IMR-90 (cell line): Measurements from ENCODE around the gene LDB2. TPM values are rescaled to one million over a fixed set of nuclear protein-coding genes. Genes with fewer than 3 reads are reported as not detected.

Source experiments
- ATAC-seq: fragments of 200-7000 bp; cut with Tn5 transposase; 2 replicates; pipeline ENCODE4 v1.9.1; 2020; ENCODE audit warnings: low read depth, mild to moderate bottlenecking, moderate library complexity
- BruUV-seq: library from RNA; stranded (reverse); fragments of 400-500 nt; replicated peaks from 2 replicates; lab custom pipeline; 2021; lab: Mats Ljungman, UMichigan
- CTCF ChIA-PET: fragments of 300-600 bp; formaldehyde crosslinking; extraction: SDS; loops from one replicate; lab custom pipeline; 2021; ENCODE audit warnings: antibody characterized with exemption; lab: Yijun Ruan, JAX
- POLR2A ChIA-PET: fragments of 300-600 bp; sonication (Branson Sonifier 250); formaldehyde crosslinking; loops from one replicate; lab custom pipeline; 2022; ENCODE audit warnings: antibody characterized with exemption; ENCODE audit not compliant: unreplicated experiment; lab: Charles Lee
- DNase-seq: peaks from one replicate; pipeline ENCODE4 v3.0.0; 2013
- H2AFZ ChIP-seq: replicated peaks from 2 replicates; pipeline ENCODE3; 2013; ENCODE audit warnings: low read length, mild to moderate bottlenecking; ENCODE audit not compliant: poor library complexity
- H2AK5ac ChIP-seq: 2 replicates; pipeline ENCODE4 v1.6.1; 2013; ENCODE audit warnings: low read depth, low read length, inconsistent platforms
- H2AK9ac ChIP-seq: replicated peaks from 2 replicates; pipeline ENCODE3; 2013; ENCODE audit warnings: mild to moderate bottlenecking, low read depth, low read length, moderate library complexity; ENCODE audit not compliant: poor library complexity
- H2BK120ac ChIP-seq: 2 replicates; pipeline ENCODE4 v1.6.1; 2013; ENCODE audit warnings: low read depth, low read length, inconsistent platforms
- H2BK15ac ChIP-seq: 3 replicates; pipeline ENCODE4 v1.6.1; 2013; ENCODE audit warnings: low read depth, low read length, inconsistent platforms
- H2BK20ac ChIP-seq: 2 replicates; pipeline ENCODE4 v1.6.1; 2013; ENCODE audit warnings: low read depth, mild to moderate bottlenecking, inconsistent platforms, low read length, moderate library complexity
- H2BK5ac ChIP-seq: 2 replicates; pipeline ENCODE4 v1.6.1; 2013; ENCODE audit warnings: mild to moderate bottlenecking, low read depth, low read length, inconsistent platforms; ENCODE audit not compliant: poor library complexity, severe bottlenecking
- H3K14ac ChIP-seq: replicated peaks from 2 replicates; pipeline ENCODE4 v1.6.1; 2013; ENCODE audit warnings: low read depth, low read length, inconsistent platforms
- H3K18ac ChIP-seq: 2 replicates; pipeline ENCODE4 v1.6.1; 2013; ENCODE audit warnings: low read depth, low read length, control low read depth
- H3K23ac ChIP-seq: 2 replicates; pipeline ENCODE4 v1.6.1; 2013; ENCODE audit warnings: low read depth, low read length, inconsistent platforms
- H3K27ac ChIP-seq: 2 replicates; pipeline ENCODE4 v1.5.1; 2013; ENCODE audit warnings: mild to moderate bottlenecking, control low read depth, low read length; ENCODE audit not compliant: insufficient read depth
- H3K27me3 ChIP-seq: 2 replicates; pipeline ENCODE4 v1.6.1; 2013; ENCODE audit warnings: low read length; ENCODE audit not compliant: control insufficient read depth, insufficient read depth
- H3K36me3 ChIP-seq: 2 replicates; pipeline ENCODE4 v1.6.1; 2013; ENCODE audit warnings: low read length, mixed read lengths; ENCODE audit not compliant: control insufficient read depth, insufficient read depth
- H3K4ac ChIP-seq: 2 replicates; pipeline ENCODE4 v1.6.1; 2013; ENCODE audit warnings: low read depth, low read length, inconsistent platforms
- H3K4me1 ChIP-seq: 2 replicates; pipeline ENCODE4 v1.6.1; 2013; ENCODE audit warnings: low read length, mixed read lengths; ENCODE audit not compliant: control insufficient read depth, insufficient read depth
- H3K4me2 ChIP-seq: 2 replicates; pipeline ENCODE4 v1.6.1; 2013; ENCODE audit warnings: low read depth, mild to moderate bottlenecking, control low read depth, low read length, moderate library complexity
- H3K4me3 ChIP-seq: 2 replicates; pipeline ENCODE4 v1.5.1; 2013; ENCODE audit warnings: low read depth, mild to moderate bottlenecking, control low read depth, low read length, moderate library complexity; ENCODE audit not compliant: insufficient read depth
- H3K56ac ChIP-seq: 2 replicates; pipeline ENCODE4 v1.6.1; 2013; ENCODE audit warnings: low read length, inconsistent platforms; ENCODE audit not compliant: insufficient read depth; ENCODE audit errors: extremely low read depth
- H3K79me1 ChIP-seq, 2 experiments: 2 replicates each; pipeline ENCODE4 v1.6.1; 2013; ENCODE audit warnings: low read length in 2 of 2, inconsistent platforms in 1 of 2, low read depth in 1 of 2
- H3K9ac ChIP-seq: 2 replicates; pipeline ENCODE4 v1.6.1; 2013; ENCODE audit warnings: low read depth, low read length, control low read depth
- H3K9me1 ChIP-seq: 2 replicates; pipeline ENCODE4 v1.6.1; 2013; ENCODE audit warnings: low read length, inconsistent platforms; ENCODE audit not compliant: insufficient read depth
- H3K9me3 ChIP-seq: 2 replicates; pipeline ENCODE4 v1.6.1; 2013; ENCODE audit warnings: low read length; ENCODE audit not compliant: control insufficient read depth, insufficient read depth
- H4K20me1 ChIP-seq: 2 replicates; pipeline ENCODE4 v1.6.1; 2013; ENCODE audit warnings: low read length, inconsistent platforms; ENCODE audit not compliant: insufficient read depth
- H4K5ac ChIP-seq: 2 replicates; pipeline ENCODE4 v1.6.1; 2013; ENCODE audit warnings: mild to moderate bottlenecking, low read depth, low read length, control low read depth
- H4K8ac ChIP-seq, 2 experiments: 2 replicates each; pipeline ENCODE4 v1.6.1; 2013; ENCODE audit warnings: low read depth in 2 of 2, low read length in 2 of 2, control low read depth in 1 of 2, inconsistent platforms in 1 of 2
- H4K91ac ChIP-seq: 2 replicates; pipeline ENCODE4 v1.6.1; 2013; ENCODE audit warnings: low read depth, low read length, inconsistent platforms; ENCODE audit not compliant: insufficient read depth
- BHLHE40 ChIP-seq: fragments of 150-350 bp; IDR thresholded peaks from 2 replicates; pipeline ENCODE4 v1.6.1; 2016; ENCODE audit warnings: mild to moderate bottlenecking, low read depth, low read length
- CEBPB ChIP-seq: IDR thresholded peaks from 2 replicates; pipeline ENCODE4 v1.6.1; 2012; ENCODE audit warnings: low read depth, low read length, improper control_type of control experiment
- CHD1 ChIP-seq: IDR thresholded peaks from 2 replicates; pipeline ENCODE4 v1.6.1; 2012; ENCODE audit warnings: low read depth, low read length, improper control_type of control experiment
- FOS ChIP-seq: fragments of 150-350 bp; IDR thresholded peaks from 2 replicates; pipeline ENCODE4 v1.6.1; 2016; ENCODE audit warnings: low read depth, low read length
- MAFK ChIP-seq: IDR thresholded peaks from 2 replicates; pipeline ENCODE4 v1.6.1; 2012; ENCODE audit warnings: low read depth, low read length, improper control_type of control experiment
- MXI1 ChIP-seq: IDR thresholded peaks from 2 replicates; pipeline ENCODE4 v1.6.1; 2012; ENCODE audit warnings: low read depth, mild to moderate bottlenecking, low read length, moderate library complexity, borderline replicate concordance
- NFE2L2 ChIP-seq: fragments of 150-350 bp; IDR thresholded peaks from 2 replicates; pipeline ENCODE4 v1.6.1; 2016; ENCODE audit warnings: low read depth, mild to moderate bottlenecking, low read length
- POLR2A ChIP-seq: IDR thresholded peaks from 2 replicates; pipeline ENCODE4 v1.6.1; 2012; ENCODE audit warnings: mild to moderate bottlenecking, low read depth, low read length
- RAD21 ChIP-seq: IDR thresholded peaks from 2 replicates; pipeline ENCODE4 v1.6.1; 2012; ENCODE audit warnings: low read length, improper control_type of control experiment
- RCOR1 ChIP-seq: IDR thresholded peaks from 2 replicates; pipeline ENCODE4 v1.6.1; 2012; ENCODE audit warnings: mild to moderate bottlenecking, low read length, improper control_type of control experiment; ENCODE audit not compliant: insufficient replicate concordance
- RFX5 ChIP-seq: IDR thresholded peaks from 2 replicates; pipeline ENCODE4 v1.8.0; 2012; ENCODE audit warnings: low read depth, mild to moderate bottlenecking, low read length, moderate library complexity
- SMC3 ChIP-seq: fragments of 150-350 bp; IDR thresholded peaks from 2 replicates; pipeline ENCODE4 v1.6.1; 2016; ENCODE audit warnings: low read depth, mild to moderate bottlenecking, antibody characterized with exemption, low read length, moderate library complexity
- WGBS, 2 experiments: methylation state at CpG; one replicate each; pipeline versions ENCODE4 v1.1.5 to v1.1.7; 2013; ENCODE audit warnings: missing lambda C conversion rate in 2 of 2; ENCODE audit not compliant: insufficient read length in 1 of 2; ENCODE audit errors: extremely low coverage in 2 of 2; 5-methylcytosine and 5-hydroxymethylcytosine counted together
- dilution Hi-C: fragments of 300-500 bp; cut with HindIII; formaldehyde crosslinking; loops from one replicate; pipeline ENCODE4 v1.14.3; 2018; ENCODE audit warnings: low sequenced_read_pairs; ENCODE audit not compliant: unreplicated experiment
- in situ Hi-C: fragments of 300-500 bp; cut with MboI; formaldehyde crosslinking; loops from 3 replicates; pipeline ENCODE4 v1.14.3; 2019; ENCODE audit warnings: low sequenced_read_pairs, inconsistent platforms, mixed read lengths
- intact Hi-C: fragments of 100-400 bp; cut with micrococcal nuclease; formaldehyde crosslinking; loops from 2 replicates; pipeline ENCODE4 v1.10.0; 2022
- polyA plus RNA-seq, 3 experiments: library from polyadenylated mRNA; depleted of rRNA; stranded (reverse); fragments of >200 nt; gene quantifications; 2 replicates each; pipeline ENCODE4 v1.2.3, GENCODE V29; 2012; ENCODE audit warnings: low replicate concordance in 1 of 3
- total RNA-seq: library from RNA; depleted of rRNA; stranded (reverse); fragments of >200 nt; gene quantifications from 2 replicates; pipeline ENCODE4 v1.2.3, GENCODE V29; 2012
- TF ChIP-seq, protein P1 (sequence below): conservative IDR thresholded peaks from 2 replicates; pipeline ENCODE4 v1.5.1; 2012; ENCODE audit warnings: mild to moderate bottlenecking, low read depth, low read length, improper control_type of control experiment
- TF ChIP-seq, protein P2 (sequence below): fragments of 150-350 bp; IDR thresholded peaks from 2 replicates; pipeline ENCODE4 v1.6.1; 2017; ENCODE audit warnings: mild to moderate bottlenecking, antibody characterized with exemption, low read length, low read depth
- TF ChIP-seq, protein P3 (sequence below): fragments of 150-350 bp; IDR thresholded peaks from 2 replicates; pipeline ENCODE4 v1.6.1; 2016; ENCODE audit warnings: low read depth, mild to moderate bottlenecking, low read length, moderate library complexity, borderline replicate concordance

LDB2 gene
- total and polyA plus RNA-seq, 2 of the 4 experiments (the other 2 are of a cell fraction): 67.9 to 116 TPM

DNA sequence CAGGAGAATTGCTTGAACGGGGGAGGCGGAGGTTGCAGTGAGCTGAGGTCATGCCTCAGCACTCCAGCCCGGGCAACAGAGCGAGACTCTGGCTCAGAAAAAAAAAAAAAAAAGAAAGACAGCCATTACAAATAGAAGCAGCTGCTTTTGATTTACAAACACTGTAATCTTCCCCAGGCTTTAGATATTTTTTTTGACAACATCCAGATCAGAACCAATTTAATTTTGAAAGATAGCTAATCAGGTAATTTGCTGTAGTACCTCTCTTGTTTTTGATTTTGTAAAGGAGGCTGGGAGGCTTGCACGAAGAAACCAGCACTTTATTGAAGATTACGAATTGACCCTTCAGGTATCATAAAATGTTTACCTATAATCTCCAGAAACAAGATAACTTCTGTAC, 107.0 kb downstream of the LDB2 start:
- ChIA-PET CTCF (interaction anchor here (0.8 kb wide), 1 partner anchor 656 kb away, joined by 3 read pairs; no protein-coding TSS in a partner anchor), POLR2A (no interaction called here)
- H3K56ac ChIP-seq: no peak overlapping the region
- no peak overlapping the region for H4K5ac ChIP-seq
- no peak overlapping the region for H2BK5ac ChIP-seq
- H3K9me3 ChIP-seq: no peaks in the 10 kb centered on the region
- no peak overlapping the region for H3K27ac ChIP-seq
- in situ Hi-C loops (loop anchor here (25.0 kb wide), 2 partner anchors 504 to 671 kb away; no protein-coding TSS in a partner anchor), intact Hi-C loops (loop anchor here (10.0 kb wide), 1 partner anchor 507 kb away; no protein-coding TSS in a partner anchor), dilution Hi-C loops (no loop called here)
- H2BK15ac ChIP-seq: no peak overlapping the region
- H3K23ac ChIP-seq: no peak overlapping the region
- peaks cover 2% of the 10 kb centered on the region; the same call in 1 of the 2 replicates for H3K4me1 ChIP-seq
- no peak overlapping the region for H4K91ac ChIP-seq
- H2AK9ac ChIP-seq: no peak overlapping the region
- H3K4ac ChIP-seq: no peak overlapping the region
- H2AFZ ChIP-seq: no peak overlapping the region
- BruUV-seq: no TSS peak
- H3K14ac ChIP-seq: no peak overlapping the region
- no peak overlapping the region for H3K4me3 ChIP-seq
- peaks cover 6% of the 10 kb centered on the region; the same call in 1 of the 2 replicates for H3K9me1 ChIP-seq
- H2BK120ac ChIP-seq: no peak overlapping the region
- no peak overlapping the region for H2AK5ac ChIP-seq
- no CpG with 5 or more reads among the region's 6 CpGs for WGBS, 2 experiments
- no peaks in the 10 kb centered on the region for H3K36me3 ChIP-seq
- H3K27me3 ChIP-seq: no peaks in the 10 kb centered on the region
- no peak overlapping the region for H4K8ac ChIP-seq
- H3K18ac ChIP-seq: no peak overlapping the region
- ATAC-seq (no peak), DNase-seq (no peak)
- no peak overlapping the region for H3K9ac ChIP-seq
- TF ChIP-seq CHD1: no peak
- TF ChIP-seq RCOR1: no peak
- TF ChIP-seq RFX5: no peak
- TF ChIP-seq, protein P1, sequence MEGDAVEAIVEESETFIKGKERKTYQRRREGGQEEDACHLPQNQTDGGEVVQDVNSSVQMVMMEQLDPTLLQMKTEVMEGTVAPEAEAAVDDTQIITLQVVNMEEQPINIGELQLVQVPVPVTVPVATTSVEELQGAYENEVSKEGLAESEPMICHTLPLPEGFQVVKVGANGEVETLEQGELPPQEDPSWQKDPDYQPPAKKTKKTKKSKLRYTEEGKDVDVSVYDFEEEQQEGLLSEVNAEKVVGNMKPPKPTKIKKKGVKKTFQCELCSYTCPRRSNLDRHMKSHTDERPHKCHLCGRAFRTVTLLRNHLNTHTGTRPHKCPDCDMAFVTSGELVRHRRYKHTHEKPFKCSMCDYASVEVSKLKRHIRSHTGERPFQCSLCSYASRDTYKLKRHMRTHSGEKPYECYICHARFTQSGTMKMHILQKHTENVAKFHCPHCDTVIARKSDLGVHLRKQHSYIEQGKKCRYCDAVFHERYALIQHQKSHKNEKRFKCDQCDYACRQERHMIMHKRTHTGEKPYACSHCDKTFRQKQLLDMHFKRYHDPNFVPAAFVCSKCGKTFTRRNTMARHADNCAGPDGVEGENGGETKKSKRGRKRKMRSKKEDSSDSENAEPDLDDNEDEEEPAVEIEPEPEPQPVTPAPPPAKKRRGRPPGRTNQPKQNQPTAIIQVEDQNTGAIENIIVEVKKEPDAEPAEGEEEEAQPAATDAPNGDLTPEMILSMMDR: no peak
- TF ChIP-seq BHLHE40: no peak
- TF ChIP-seq, protein P2, sequence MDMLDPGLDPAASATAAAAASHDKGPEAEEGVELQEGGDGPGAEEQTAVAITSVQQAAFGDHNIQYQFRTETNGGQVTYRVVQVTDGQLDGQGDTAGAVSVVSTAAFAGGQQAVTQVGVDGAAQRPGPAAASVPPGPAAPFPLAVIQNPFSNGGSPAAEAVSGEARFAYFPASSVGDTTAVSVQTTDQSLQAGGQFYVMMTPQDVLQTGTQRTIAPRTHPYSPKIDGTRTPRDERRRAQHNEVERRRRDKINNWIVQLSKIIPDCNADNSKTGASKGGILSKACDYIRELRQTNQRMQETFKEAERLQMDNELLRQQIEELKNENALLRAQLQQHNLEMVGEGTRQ: no peak
- TF ChIP-seq POLR2A: no peak
- TF ChIP-seq NFE2L2: no peak
- no peak for TF ChIP-seq MXI1
- no peak for TF ChIP-seq SMC3
- TF ChIP-seq, protein P3, sequence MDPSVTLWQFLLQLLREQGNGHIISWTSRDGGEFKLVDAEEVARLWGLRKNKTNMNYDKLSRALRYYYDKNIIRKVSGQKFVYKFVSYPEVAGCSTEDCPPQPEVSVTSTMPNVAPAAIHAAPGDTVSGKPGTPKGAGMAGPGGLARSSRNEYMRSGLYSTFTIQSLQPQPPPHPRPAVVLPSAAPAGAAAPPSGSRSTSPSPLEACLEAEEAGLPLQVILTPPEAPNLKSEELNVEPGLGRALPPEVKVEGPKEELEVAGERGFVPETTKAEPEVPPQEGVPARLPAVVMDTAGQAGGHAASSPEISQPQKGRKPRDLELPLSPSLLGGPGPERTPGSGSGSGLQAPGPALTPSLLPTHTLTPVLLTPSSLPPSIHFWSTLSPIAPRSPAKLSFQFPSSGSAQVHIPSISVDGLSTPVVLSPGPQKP: no peak
- no peak for TF ChIP-seq CEBPB
- no peak for TF ChIP-seq RAD21
- TF ChIP-seq FOS: no peak
- no peak for TF ChIP-seq MAFK
- H3K79me1 ChIP-seq: peaks cover 0 to 22% of the 10 kb centered on the region in 2 experiments; a peak in 2 of 4 replicates
- no peak overlapping the region for H3K4me2 ChIP-seq
- no peak overlapping the region for H2BK20ac ChIP-seq
- no peaks in the 10 kb centered on the region for H4K20me1 ChIP-seq
